ENCODE measurements around the gene LCLAT1.

LCLAT1 gene

GRCh38 chr2:30421604-30422443 is 25.2 kb upstream of the LCLAT1 start:
- H3K9me3 ChIP-seq (ENCODE audit: control insufficient read depth, insufficient read depth, low read length) = no peaks in the 10 kb centered on the region
- no peaks in the 10 kb centered on the region for H3K79me2 ChIP-seq (ENCODE audit: control insufficient read depth, low read length)
- H3K4me2 ChIP-seq (ENCODE audit: low read length) = no peak overlapping the region
- no peaks in the 10 kb centered on the region for H3K36me3 ChIP-seq (ENCODE audit: control insufficient read depth, low read length)
- TF ChIP-seq CTCF (IDR thresholded peaks at IDR 0.05; ENCODE audit: low read depth, low read length, poor library complexity, severe bottlenecking) (no peak), EZH2phosphoT487 (IDR thresholded peaks at IDR 0.05; ENCODE audit: borderline replicate concordance, low read length) (no peak)
- H3K27me3 ChIP-seq (ENCODE audit: control insufficient read depth, low read length) = no peaks in the 10 kb centered on the region; the same call in 1 of the 2 replicates
- H3K9me2 ChIP-seq (replicated peaks; ENCODE audit: control insufficient read depth, low read length) = no peaks in the 10 kb centered on the region
- no peaks in the 10 kb centered on the region for H3F3A ChIP-seq (ENCODE audit: control insufficient read depth, insufficient read depth)
- no peaks in the 10 kb centered on the region for H4K20me1 ChIP-seq (ENCODE audit: control insufficient read depth, insufficient read depth, low read depth, low read length)
- H3K4me3 ChIP-seq (ENCODE audit: low read length) = no peak overlapping the region
- peaks cover 14% of the 10 kb centered on the region for H3K4me1 ChIP-seq (ENCODE audit: control insufficient read depth, low read length)
- no peak overlapping the region for H3K27ac ChIP-seq (ENCODE audit: low read depth, low read length)

GRCh38 chr2:30422444-30423040 is 24.5 kb upstream of the LCLAT1 start:
- Histone ChIP-seq H3K4me3 (ENCODE audit: low read length) (no peak overlapping the region), H3K27ac (ENCODE audit: low read depth, low read length) (no peak overlapping the region), H3K27me3 (ENCODE audit: control insufficient read depth, low read length) (no peaks in the 10 kb centered on the region; the same call in 1 of the 2 replicates)

GRCh38 chr2:30424231-30424630 is 22.8 kb upstream of the LCLAT1 start:
- Histone ChIP-seq H3K4me3 (ENCODE audit: low read length) (no peak overlapping the region), H3K79me2 (ENCODE audit: control insufficient read depth, low read length) (no peaks in the 10 kb centered on the region), H3K4me2 (ENCODE audit: low read length) (no peak overlapping the region), H3K27ac (ENCODE audit: low read depth, low read length) (no peak overlapping the region), H3K9me2 (replicated peaks; ENCODE audit: control insufficient read depth, low read length) (no peaks in the 10 kb centered on the region), H3K9me3 (ENCODE audit: control insufficient read depth, insufficient read depth, low read length) (no peaks in the 10 kb centered on the region), H3F3A (ENCODE audit: control insufficient read depth, insufficient read depth) (no peaks in the 10 kb centered on the region), H4K20me1 (ENCODE audit: control insufficient read depth, insufficient read depth, low read depth, low read length) (no peaks in the 10 kb centered on the region), H3K36me3 (ENCODE audit: control insufficient read depth, low read length) (no peaks in the 10 kb centered on the region), H3K27me3 (ENCODE audit: control insufficient read depth, low read length) (no peaks in the 10 kb centered on the region; the same call in 1 of the 2 replicates), H3K4me1 (ENCODE audit: control insufficient read depth, low read length) (peaks cover 14% of the 10 kb centered on the region)
- no peak for TF ChIP-seq CTCF (IDR thresholded peaks at IDR 0.05; ENCODE audit: low read depth, low read length, poor library complexity, severe bottlenecking)
- TF ChIP-seq EZH2phosphoT487 (IDR thresholded peaks at IDR 0.05; ENCODE audit: borderline replicate concordance, low read length) = no peak

More at GRCh38 chr2:30422444-30423040, 24.5 kb upstream of the LCLAT1 start:
- Histone ChIP-seq H3K79me2 (ENCODE audit: control insufficient read depth, low read length) (no peaks in the 10 kb centered on the region), H3K9me3 (ENCODE audit: control insufficient read depth, insufficient read depth, low read length) (no peaks in the 10 kb centered on the region), H3K4me2 (ENCODE audit: low read length) (no peak overlapping the region), H3K36me3 (ENCODE audit: control insufficient read depth, low read length) (no peaks in the 10 kb centered on the region), H3K9me2 (replicated peaks; ENCODE audit: control insufficient read depth, low read length) (no peaks in the 10 kb centered on the region), H4K20me1 (ENCODE audit: control insufficient read depth, insufficient read depth, low read depth, low read length) (no peaks in the 10 kb centered on the region), H3K4me1 (ENCODE audit: control insufficient read depth, low read length) (peaks cover 14% of the 10 kb centered on the region), H3F3A (ENCODE audit: control insufficient read depth, insufficient read depth) (no peaks in the 10 kb centered on the region)
- TF ChIP-seq EZH2phosphoT487 (IDR thresholded peaks at IDR 0.05; ENCODE audit: borderline replicate concordance, low read length) = no peak
- TF ChIP-seq CTCF (IDR thresholded peaks at IDR 0.05; ENCODE audit: low read depth, low read length, poor library complexity, severe bottlenecking) = no peak

Data from DOHH2 (cell line).